Hematopoietic multipotent progenitor cell treated with erythropoietin and hydrocortisone succinate and interleukin-3 and kit ligand, for 8 days (in vitro differentiated cells): ENCODE measurements around the gene ADAMTS17.
A peak's percentile ranks its signal among the peaks of the same experiment; 100 is the strongest.
"Not testable (repeated sequence)": the region's sequence is repeated elsewhere in the genome, so short reads cannot be mapped to it uniquely, and the experiment has no call there.

Experiments
- DNase-seq: peaks from one replicate; pipeline ENCODE4 v3.0.0-alpha.2; 2015

Gene ADAMTS17

GRCh38 chr15:99985878-99986277 lies 355.9 kb downstream of the ADAMTS17 start:
- DNase-seq, result no peak

GRCh38 chr15:99984491-99985243 lies 357.1 kb downstream of the ADAMTS17 start:
- no peak for DNase-seq

GRCh38 chr15:99983886-99984286 lies 357.9 kb downstream of the ADAMTS17 start:
- no peak for DNase-seq

- no peak for DNase-seq
Measured at GRCh38 chr15:99983171-99983885, 358.4 kb downstream of the ADAMTS17 start.

GRCh38 chr15:99982662-99983061 lies 359.1 kb downstream of the ADAMTS17 start:
- DNase-seq, result no peak

GRCh38 chr15:99981839-99982658 lies 359.7 kb downstream of the ADAMTS17 start:
- no peak for DNase-seq

GRCh38 chr15:99981191-99981647 lies 360.6 kb downstream of the ADAMTS17 start:
- peak; percentile 3 for DNase-seq

GRCh38 chr15:99980752-99981151 lies 361.0 kb downstream of the ADAMTS17 start:
- DNase-seq, result no peak

GRCh38 chr15:99979886-99980285 lies 361.9 kb downstream of the ADAMTS17 start:
- DNase-seq, result not testable (repeated sequence)

GRCh38 chr15:99979371-99979770 lies 362.4 kb downstream of the ADAMTS17 start:
- DNase-seq, result no peak

GRCh38 chr15:99978426-99978825 lies 363.3 kb downstream of the ADAMTS17 start:
- DNase-seq, result no peak

- DNase-seq, result no peak
Measured at GRCh38 chr15:99977929-99978328, 363.8 kb downstream of the ADAMTS17 start.

GRCh38 chr15:99976811-99977271 lies 364.9 kb downstream of the ADAMTS17 start:
- DNase-seq, result no peak

- DNase-seq, result no peak
Measured at GRCh38 chr15:99976000-99976399, 365.8 kb downstream of the ADAMTS17 start.

GRCh38 chr15:99974246-99974645 lies 367.5 kb downstream of the ADAMTS17 start:
- DNase-seq, result no peak

GRCh38 chr15:99973351-99973750 lies 368.4 kb downstream of the ADAMTS17 start:
- DNase-seq, result no peak

GRCh38 chr15:99970891-99971430 lies 370.8 kb downstream of the ADAMTS17 start:
- no peak for DNase-seq

GRCh38 chr15:99969261-99969920 lies 372.4 kb downstream of the ADAMTS17 start:
- DNase-seq, result no peak

- no peak for DNase-seq
Measured at GRCh38 chr15:99967841-99968371, 373.9 kb downstream of the ADAMTS17 start.

- DNase-seq, result no peak
Measured at GRCh38 chr15:99966815-99967214, 375.0 kb downstream of the ADAMTS17 start.

GRCh38 chr15:99965376-99965775 lies 376.4 kb downstream of the ADAMTS17 start:
- no peak for DNase-seq

- no peak for DNase-seq
Measured at GRCh38 chr15:99963976-99964375, 377.8 kb downstream of the ADAMTS17 start.
